ENCODE results near the gene JAG1.

GRCh38 chr20:10680571-10680970 lies 6.8 kb upstream of the JAG1 start:
- TF ChIP-seq, protein P1, sequence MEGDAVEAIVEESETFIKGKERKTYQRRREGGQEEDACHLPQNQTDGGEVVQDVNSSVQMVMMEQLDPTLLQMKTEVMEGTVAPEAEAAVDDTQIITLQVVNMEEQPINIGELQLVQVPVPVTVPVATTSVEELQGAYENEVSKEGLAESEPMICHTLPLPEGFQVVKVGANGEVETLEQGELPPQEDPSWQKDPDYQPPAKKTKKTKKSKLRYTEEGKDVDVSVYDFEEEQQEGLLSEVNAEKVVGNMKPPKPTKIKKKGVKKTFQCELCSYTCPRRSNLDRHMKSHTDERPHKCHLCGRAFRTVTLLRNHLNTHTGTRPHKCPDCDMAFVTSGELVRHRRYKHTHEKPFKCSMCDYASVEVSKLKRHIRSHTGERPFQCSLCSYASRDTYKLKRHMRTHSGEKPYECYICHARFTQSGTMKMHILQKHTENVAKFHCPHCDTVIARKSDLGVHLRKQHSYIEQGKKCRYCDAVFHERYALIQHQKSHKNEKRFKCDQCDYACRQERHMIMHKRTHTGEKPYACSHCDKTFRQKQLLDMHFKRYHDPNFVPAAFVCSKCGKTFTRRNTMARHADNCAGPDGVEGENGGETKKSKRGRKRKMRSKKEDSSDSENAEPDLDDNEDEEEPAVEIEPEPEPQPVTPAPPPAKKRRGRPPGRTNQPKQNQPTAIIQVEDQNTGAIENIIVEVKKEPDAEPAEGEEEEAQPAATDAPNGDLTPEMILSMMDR (IDR thresholded peaks at IDR 0.05) = no peak
- TF ChIP-seq POLR2AphosphoS5 (IDR thresholded peaks at IDR 0.05) (no peak), POLR2A (IDR thresholded peaks at IDR 0.05) (no peak)

Data from upper lobe of left lung (tissue), 4 donors.